DOHH2 (cell line): Measurements from ENCODE around the gene ITLN2.

ENCODE experiments used
- CTCF ChIP-seq: fragments of 200-600 bp; sonication (generic); IDR thresholded peaks from one replicate; pipeline ENCODE4 v1.5.1; 2014; ENCODE audit warnings: antibody characterized with exemption, mild to moderate bottlenecking, low read depth, low read length; ENCODE audit not compliant: poor library complexity, severe bottlenecking
- EZH2phosphoT487 ChIP-seq: fragments of 200-600 bp; sonication (generic); IDR thresholded peaks from 2 replicates; pipeline ENCODE4 v1.6.1; 2017; ENCODE audit warnings: borderline replicate concordance, mild to moderate bottlenecking, antibody characterized with exemption, low read length, moderate library complexity, mixed read lengths

- TF ChIP-seq CTCF (no peak), EZH2phosphoT487 (no peak)
These were observed 43.2 kb downstream of the ITLN2 start for GRCh38 chr1:160911441-160911840.
